Suprapubic skin (tissue), 4 donors: Measurements from ENCODE around the gene CST11. TPM values are rescaled to one million over a fixed set of nuclear protein-coding genes. Genes with fewer than 3 reads are reported as not detected.

ENCODE experiments used
- DNase-seq, 2 donors: peaks; one replicate each; pipeline ENCODE4 v3.0.0-alpha.2; 2019; ENCODE audit warnings: low spot score in 2 of 2
- H3K27ac ChIP-seq: fragments of 200-600 bp; sonication (generic); one replicate; pipeline ENCODE4 v1.5.1; 2019
- H3K27me3 ChIP-seq: fragments of 200-600 bp; sonication (generic); one replicate; pipeline ENCODE4 v1.5.1; 2019
- H3K36me3 ChIP-seq: fragments of 200-600 bp; sonication (generic); one replicate; pipeline ENCODE4 v1.5.1; 2019
- H3K4me1 ChIP-seq: fragments of 200-600 bp; sonication (generic); one replicate; pipeline ENCODE4 v1.5.1; 2019
- H3K4me3 ChIP-seq: fragments of 200-600 bp; sonication (generic); one replicate; pipeline ENCODE4 v1.5.1; 2019; ENCODE audit warnings: mild to moderate bottlenecking
- H3K9me3 ChIP-seq: fragments of 200-600 bp; sonication (generic); one replicate; pipeline ENCODE4 v1.5.1; 2019
- EP300 ChIP-seq: sonication (generic); formaldehyde crosslinking; IDR thresholded peaks from one replicate; pipeline ENCODE4 v1.6.1; 2017; ENCODE audit warnings: antibody characterized with exemption
- POLR2A ChIP-seq, 2 donors: fragments of 450-650 bp; IDR thresholded peaks; one replicate each; pipeline ENCODE4 v1.6.1; 2017; ENCODE audit warnings: antibody characterized with exemption in 2 of 2, mild to moderate bottlenecking in 2 of 2, moderate library complexity in 2 of 2
- POLR2AphosphoS5 ChIP-seq, 3 donors: sonication (generic); formaldehyde crosslinking; IDR thresholded peaks; one replicate each; pipeline ENCODE4 v1.6.1; 2017; ENCODE audit warnings: antibody characterized with exemption in 3 of 3
- WGBS: methylation state at CpG from one replicate; pipeline ENCODE4 v1.1.5; 2018; 5-methylcytosine and 5-hydroxymethylcytosine counted together
- total RNA-seq, 4 donors: library from RNA; depleted of rRNA; stranded (reverse); fragments of >200 nt; gene quantifications; one replicate each; pipeline ENCODE4 v1.1.0, GENCODE V29; 2016
- TF ChIP-seq, protein P1 (sequence below), 2 donors: fragments of 200-600 bp in 1 of 2; fragments of 450-650 bp in 1 of 2; sonication (generic) in 1 of 2; IDR thresholded peaks; one replicate each; pipeline ENCODE4 v1.5.1; 2016 to 2019; ENCODE audit warnings: antibody characterized with exemption in 2 of 2, mild to moderate bottlenecking in 1 of 2, moderate library complexity in 1 of 2

Gene CST11
- total RNA-seq, 4 donors from 2014 or later = not detected

DNA sequence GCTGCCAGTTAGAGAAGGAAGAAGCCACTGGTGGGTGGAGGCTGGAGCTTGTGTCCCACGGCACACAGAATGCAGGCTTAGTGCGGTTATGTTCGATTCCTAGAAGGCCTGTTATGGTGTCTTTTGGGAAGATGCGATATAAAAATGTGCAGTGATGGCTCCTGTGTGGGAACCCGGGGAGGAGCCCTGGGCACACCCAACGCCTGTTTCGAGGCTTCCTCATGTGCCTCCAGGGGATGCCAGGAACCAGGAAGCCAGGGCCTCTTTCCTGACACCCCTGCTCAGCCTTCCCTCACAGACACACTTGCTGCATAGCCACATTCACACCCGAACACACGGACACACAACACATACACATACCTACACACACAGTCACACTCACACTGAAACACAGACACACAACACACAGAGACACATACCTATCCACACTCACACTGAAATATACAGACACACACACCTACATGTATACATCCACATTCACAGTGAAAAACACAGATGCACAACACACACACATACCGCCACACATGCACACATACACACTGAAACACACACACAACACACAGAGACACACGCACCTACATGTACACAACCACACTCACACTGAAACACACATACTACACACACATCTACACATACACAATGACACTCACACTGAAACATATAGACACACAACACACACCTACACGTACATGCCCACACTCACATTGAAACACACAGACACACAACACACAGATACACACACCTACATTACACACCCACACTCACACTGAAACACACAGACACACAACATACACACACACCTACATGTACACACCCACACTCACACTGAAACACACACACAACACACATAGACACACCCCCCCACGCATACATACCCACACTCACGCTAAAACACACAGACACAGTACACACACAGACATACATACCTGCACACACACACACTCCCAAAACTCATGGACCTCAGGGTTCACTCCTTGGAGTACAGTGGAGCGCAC is 1.2 kb upstream of the CST11 start:
- WGBS = 81% methylated on average over 15 of the region's 15 CpGs

DNA sequence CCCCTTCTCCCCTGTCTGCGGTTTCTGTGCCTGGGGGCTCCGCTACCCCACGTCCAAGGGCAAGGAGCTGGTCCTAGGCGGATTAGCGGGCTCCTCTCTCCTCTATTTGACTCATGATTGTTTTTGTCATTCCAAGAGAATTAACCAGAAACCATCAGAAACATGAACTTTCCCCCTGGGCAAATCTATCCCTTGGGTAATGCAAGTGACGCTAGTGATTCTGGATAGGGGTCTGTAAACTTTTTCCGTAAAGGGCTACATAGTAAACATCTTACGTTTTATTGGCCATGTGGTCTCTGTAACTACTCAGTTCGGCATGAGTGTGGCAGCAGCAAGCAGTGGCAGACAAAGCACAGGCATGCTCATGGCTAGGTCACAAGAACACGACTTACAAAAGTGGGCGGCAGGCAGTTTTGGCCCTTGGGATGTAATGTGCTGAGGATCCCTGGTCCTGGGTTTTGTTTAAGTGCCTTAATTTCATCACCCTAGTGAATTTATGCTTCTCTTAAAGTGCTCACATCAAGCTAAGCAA is 654 bp downstream of the CST11 start:
- Histone ChIP-seq H3K36me3 (no peaks in the 10 kb centered on the region), H3K27ac (no peak overlapping the region), H3K9me3 (no peaks in the 10 kb centered on the region)

More for the DNA sequence above, 1.2 kb upstream of the CST11 start:
- H3K9me3 ChIP-seq = no peaks in the 10 kb centered on the region
- no peak for DNase-seq
- H3K27ac ChIP-seq = no peak overlapping the region
- no peaks in the 10 kb centered on the region for H3K36me3 ChIP-seq
- no peak overlapping the region for H3K4me3 ChIP-seq
- H3K4me1 ChIP-seq = no peaks in the 10 kb centered on the region
- no peak for TF ChIP-seq EP300
- TF ChIP-seq, protein P1, sequence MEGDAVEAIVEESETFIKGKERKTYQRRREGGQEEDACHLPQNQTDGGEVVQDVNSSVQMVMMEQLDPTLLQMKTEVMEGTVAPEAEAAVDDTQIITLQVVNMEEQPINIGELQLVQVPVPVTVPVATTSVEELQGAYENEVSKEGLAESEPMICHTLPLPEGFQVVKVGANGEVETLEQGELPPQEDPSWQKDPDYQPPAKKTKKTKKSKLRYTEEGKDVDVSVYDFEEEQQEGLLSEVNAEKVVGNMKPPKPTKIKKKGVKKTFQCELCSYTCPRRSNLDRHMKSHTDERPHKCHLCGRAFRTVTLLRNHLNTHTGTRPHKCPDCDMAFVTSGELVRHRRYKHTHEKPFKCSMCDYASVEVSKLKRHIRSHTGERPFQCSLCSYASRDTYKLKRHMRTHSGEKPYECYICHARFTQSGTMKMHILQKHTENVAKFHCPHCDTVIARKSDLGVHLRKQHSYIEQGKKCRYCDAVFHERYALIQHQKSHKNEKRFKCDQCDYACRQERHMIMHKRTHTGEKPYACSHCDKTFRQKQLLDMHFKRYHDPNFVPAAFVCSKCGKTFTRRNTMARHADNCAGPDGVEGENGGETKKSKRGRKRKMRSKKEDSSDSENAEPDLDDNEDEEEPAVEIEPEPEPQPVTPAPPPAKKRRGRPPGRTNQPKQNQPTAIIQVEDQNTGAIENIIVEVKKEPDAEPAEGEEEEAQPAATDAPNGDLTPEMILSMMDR (IDR thresholded peaks at IDR 0.05) = no peak
- no peaks in the 10 kb centered on the region for H3K27me3 ChIP-seq

DNA sequence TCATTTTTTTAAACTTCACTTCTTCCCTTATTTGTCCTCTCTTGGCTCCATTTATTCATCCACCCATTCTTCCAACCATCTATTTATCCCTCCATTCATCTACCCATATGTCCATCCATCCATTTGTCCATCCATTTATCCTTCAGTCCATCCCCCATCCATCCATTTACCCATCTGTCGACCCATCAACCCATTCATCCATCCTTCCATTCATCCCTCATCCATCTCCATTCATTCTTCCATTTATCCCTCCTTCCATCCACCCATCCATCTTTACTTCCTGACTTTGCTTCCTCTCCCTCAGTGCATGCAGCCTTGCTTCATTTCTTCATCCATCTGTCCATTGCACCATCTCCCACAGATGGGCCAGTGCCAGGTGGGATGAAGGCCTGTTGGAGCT is 1.8 kb downstream of the CST11 start:
- no peak for TF ChIP-seq POLR2A (IDR thresholded peaks at IDR 0.05)
- no peak for TF ChIP-seq POLR2AphosphoS5 (IDR thresholded peaks at IDR 0.05)
- TF ChIP-seq, protein P1 (IDR thresholded peaks at IDR 0.05) = no peak
- no peak for TF ChIP-seq EP300
- DNase-seq = no peak

More for the DNA sequence above, 654 bp downstream of the CST11 start:
- 71% methylated on average over 11 of the region's 11 CpGs for WGBS
- TF ChIP-seq POLR2A (IDR thresholded peaks at IDR 0.05) = no peak
- TF ChIP-seq, protein P1 (IDR thresholded peaks at IDR 0.05) = no peak
- Histone ChIP-seq H3K4me3 (no peak overlapping the region), H3K27me3 (no peaks in the 10 kb centered on the region), H3K4me1 (no peaks in the 10 kb centered on the region)
- no peak for DNase-seq

DNA sequence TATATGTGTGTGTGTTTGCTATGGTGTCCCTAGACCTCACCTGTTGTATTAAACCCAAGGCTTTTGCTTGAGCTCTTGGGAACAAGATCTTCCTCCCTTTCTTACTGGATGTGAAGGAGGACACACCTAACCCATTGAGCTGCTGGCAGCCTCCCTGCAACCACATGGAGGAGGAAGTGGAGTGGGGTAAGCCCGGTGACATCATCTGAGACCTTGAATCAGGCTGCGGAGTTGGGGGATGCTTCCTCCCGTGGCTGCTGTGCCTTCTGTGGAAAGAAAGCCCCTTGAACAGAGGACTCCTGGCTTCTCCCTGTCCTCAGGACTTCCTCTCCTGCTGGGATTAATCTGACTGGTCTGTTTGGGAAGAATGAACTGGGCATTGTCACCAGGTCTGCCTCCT is 3.3 kb downstream of the CST11 start:
- Histone ChIP-seq H3K36me3 (no peaks in the 10 kb centered on the region), H3K4me3 (no peak overlapping the region), H3K27ac (no peak overlapping the region), H3K9me3 (no peaks in the 10 kb centered on the region), H3K27me3 (no peaks in the 10 kb centered on the region), H3K4me1 (no peaks in the 10 kb centered on the region)
- DNase-seq = no peak
- 52% methylated on average over 3 of the region's 3 CpGs for WGBS
- TF ChIP-seq POLR2A (IDR thresholded peaks at IDR 0.05) = no peak
- TF ChIP-seq, protein P1 (IDR thresholded peaks at IDR 0.05) = no peak
- no peak for TF ChIP-seq EP300
- no peak for TF ChIP-seq POLR2AphosphoS5 (IDR thresholded peaks at IDR 0.05)

More for the DNA sequence above, 1.8 kb downstream of the CST11 start:
- Histone ChIP-seq H3K4me3 (no peak overlapping the region), H3K4me1 (no peaks in the 10 kb centered on the region), H3K36me3 (no peaks in the 10 kb centered on the region), H3K9me3 (no peaks in the 10 kb centered on the region), H3K27me3 (no peaks in the 10 kb centered on the region), H3K27ac (no peak overlapping the region)
- 91% methylated on average over 1 of the region's 1 CpG for WGBS

DNA sequence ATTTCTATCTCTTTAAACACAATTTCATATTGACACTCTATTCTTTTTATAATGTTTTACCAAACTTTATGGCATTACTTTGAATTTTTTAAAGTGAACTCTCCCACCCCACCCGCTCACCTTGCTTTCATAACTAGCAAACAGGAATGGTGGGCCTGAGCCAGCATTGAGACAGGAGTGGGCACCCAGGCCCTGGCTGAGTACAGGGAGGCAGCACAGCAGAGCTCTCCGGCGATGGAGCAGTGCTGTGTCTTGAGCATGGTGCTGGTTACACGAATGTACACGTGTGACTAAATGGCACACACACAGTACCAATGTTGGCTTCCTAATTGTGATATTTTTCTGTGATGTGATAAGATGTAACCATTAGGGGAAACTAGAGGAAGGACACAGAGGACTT is 4.5 kb downstream of the CST11 start:
- TF ChIP-seq POLR2AphosphoS5 (IDR thresholded peaks at IDR 0.05) = no peak
- TF ChIP-seq, protein P1 (IDR thresholded peaks at IDR 0.05) = no peak
- no peak for TF ChIP-seq POLR2A (IDR thresholded peaks at IDR 0.05)
- TF ChIP-seq EP300 = no peak
- Histone ChIP-seq H3K9me3 (no peaks in the 10 kb centered on the region), H3K4me1 (no peaks in the 10 kb centered on the region), H3K27ac (no peak overlapping the region), H3K4me3 (no peak overlapping the region), H3K27me3 (no peaks in the 10 kb centered on the region), H3K36me3 (no peaks in the 10 kb centered on the region)
- no peak for DNase-seq
- WGBS = 88% methylated on average over 5 of the region's 5 CpGs
